Germinal center (tissue), 1 donor: ENCODE measurements around the gene C7orf25.

Experiments
- DNase-seq: peaks from one replicate; pipeline ENCODE4 v3.0.0; 2012; ENCODE audit warnings: mixed read lengths, low spot score

C7orf25 gene

DNA sequence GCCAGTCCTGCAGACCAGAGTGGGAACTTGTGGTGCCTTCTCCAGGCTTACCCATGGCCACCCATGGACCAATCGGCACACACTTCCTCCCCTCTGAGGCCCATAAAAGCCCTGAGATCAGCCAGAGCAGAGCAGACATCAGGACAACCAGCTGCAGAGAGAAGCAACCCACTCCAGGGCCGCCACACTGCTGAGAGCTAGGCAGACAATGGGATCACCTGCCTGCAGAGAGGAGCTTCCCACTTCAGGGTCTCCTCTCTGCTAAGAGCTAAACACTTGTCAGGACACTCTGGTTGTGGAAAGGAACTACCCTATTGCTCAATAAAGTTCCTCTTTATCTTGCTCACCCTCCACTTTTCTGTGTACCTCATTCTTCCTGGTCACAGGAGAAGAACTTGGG, 34.0 kb downstream of the C7orf25 start:
- no peak for DNase-seq

DNA sequence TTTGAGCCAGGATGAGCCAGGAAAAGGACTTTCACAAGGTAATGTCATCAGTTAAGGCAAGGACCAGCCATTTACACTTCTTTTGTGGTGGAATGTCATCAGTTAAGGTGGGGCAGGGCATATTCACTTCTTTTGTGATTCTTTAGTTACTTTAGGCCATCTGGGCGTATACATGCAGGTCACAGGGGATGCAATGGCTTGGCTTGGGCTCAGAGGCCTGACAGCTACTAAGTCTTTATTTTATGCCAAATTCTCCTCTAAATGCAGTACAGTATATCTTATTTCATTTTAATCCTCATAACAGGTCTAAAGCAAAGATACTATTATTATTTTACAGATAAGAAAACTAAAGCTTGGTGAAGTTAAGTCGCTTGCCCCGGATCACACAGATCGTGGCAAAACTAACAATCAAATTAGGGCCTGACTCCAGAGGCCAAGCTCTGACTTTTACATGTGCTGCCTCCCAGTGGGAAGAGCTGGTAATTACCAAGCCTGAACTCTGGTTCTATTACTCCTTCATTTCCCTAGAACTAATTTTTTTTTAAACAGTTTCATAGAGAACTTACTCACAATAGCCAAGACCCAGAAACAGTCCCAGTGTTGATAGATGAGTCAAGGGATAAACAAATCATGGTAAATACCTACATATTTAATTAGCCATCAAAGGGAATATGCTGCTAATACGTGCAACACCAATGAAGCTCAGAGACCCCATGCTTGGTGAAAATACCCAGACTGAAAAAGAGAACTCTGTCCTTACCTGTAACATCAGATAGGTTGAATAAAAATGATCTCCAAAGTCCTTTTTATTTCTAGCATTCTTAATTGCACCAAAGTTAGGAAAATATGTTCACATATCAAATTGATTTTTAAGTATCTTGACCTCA, 35.4 kb downstream of the C7orf25 start:
- DNase-seq, result peak; percentile 66

DNA sequence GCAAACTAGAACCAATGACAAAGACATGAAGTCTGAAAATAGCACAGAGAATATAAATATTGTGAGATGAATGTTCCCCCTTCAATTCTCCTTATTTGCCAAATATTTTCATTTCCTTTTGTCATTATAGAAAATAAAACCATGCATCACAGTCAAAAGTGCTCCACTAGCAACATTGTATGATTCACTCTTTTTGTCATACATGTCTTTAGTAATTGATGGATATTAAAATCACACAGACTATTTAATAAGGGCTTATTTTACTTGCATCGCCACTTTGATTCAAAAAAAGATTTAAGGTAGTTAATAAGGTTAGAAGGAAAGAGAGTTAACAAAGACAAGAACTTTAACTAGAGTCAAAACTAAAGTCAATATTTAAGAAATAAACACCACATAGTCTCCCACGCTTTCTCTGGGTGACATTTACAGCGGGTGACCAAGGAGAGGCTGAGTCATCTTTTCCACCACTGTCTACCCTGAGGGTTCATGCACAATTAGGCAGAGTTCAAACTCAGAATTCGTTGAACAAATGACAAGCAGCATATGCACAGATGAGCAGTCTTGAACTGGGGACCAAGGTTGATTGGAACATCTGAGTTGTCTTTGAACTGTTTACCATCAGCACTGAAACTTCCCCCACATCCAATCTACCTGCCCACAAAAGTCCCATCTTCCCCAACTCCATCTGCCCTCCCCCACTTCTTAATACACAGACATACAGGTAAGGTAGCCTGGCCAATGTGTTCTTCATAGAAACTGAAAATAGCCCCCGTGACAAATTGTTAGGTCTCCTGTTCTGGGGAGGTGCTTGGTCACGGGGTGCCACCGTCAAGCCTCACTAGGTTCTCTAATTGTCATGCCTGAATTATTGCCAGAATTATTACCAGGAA, 42.5 kb downstream of the C7orf25 start:
- no peak for DNase-seq

DNA sequence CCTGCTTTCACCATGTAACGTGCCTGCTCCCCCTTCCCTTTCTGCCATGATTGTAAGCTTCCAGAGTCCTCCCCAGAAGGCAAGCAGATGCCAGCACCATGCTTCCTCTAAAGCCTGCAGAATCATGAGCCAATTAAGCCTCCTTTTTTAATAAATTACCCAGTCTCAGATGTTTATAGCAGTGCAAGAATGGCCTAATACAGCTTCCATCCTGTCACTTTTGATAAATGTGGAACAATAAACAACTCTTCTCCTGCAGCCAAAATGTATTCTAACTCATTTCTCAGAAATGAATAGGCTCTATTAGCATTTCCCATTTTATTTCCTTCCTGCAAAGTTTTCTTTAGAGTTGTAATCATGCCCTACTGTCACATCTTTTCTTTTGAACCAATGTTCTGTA, 43.4 kb downstream of the C7orf25 start:
- DNase-seq, result no peak
